Sigmoid colon (tissue), 4 donors: ENCODE data around the gene CLIC4.

Experiments
- EP300 ChIP-seq, 4 donors: sonication (generic); formaldehyde crosslinking; IDR thresholded peaks; one replicate each; pipeline ENCODE4 v1.6.1; 2017; ENCODE audit warnings: antibody characterized with exemption in 4 of 4
- POLR2AphosphoS5 ChIP-seq, 4 donors: sonication (generic); formaldehyde crosslinking; IDR thresholded peaks; one replicate each; pipeline ENCODE4 v1.6.1; 2017; ENCODE audit warnings: antibody characterized with exemption in 4 of 4
- TF ChIP-seq, protein P1 (sequence below), 4 experiments: fragments of 450-650 bp in 3 of 4; fragments of 200-600 bp in 1 of 4; IDR thresholded peaks; one replicate each; pipeline ENCODE4 v1.5.1; 2016 to 2019; ENCODE audit warnings: antibody characterized with exemption in 4 of 4, mild to moderate bottlenecking in 3 of 4, moderate library complexity in 2 of 4

DNA sequence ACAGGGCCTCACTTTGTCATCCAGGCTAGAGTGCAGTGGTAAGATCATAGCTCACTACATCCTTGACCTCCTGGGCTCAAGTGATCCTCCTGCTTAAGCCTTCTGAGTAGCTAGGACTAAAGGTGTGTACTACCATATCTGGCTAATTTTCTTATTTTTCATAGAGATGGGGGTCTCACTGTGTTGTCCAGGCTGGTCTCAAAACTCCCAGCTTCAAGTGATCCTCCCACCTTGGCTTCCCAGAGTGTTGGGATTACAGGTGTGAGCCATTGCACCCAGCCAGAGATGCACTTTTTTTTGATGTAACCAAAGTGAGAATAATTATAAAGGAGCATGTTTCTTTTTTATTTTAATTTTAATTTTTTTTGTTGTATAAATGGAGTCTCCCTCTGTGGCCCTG lies 28.4 kb downstream of the CLIC4 start:
- TF ChIP-seq, protein P1, sequence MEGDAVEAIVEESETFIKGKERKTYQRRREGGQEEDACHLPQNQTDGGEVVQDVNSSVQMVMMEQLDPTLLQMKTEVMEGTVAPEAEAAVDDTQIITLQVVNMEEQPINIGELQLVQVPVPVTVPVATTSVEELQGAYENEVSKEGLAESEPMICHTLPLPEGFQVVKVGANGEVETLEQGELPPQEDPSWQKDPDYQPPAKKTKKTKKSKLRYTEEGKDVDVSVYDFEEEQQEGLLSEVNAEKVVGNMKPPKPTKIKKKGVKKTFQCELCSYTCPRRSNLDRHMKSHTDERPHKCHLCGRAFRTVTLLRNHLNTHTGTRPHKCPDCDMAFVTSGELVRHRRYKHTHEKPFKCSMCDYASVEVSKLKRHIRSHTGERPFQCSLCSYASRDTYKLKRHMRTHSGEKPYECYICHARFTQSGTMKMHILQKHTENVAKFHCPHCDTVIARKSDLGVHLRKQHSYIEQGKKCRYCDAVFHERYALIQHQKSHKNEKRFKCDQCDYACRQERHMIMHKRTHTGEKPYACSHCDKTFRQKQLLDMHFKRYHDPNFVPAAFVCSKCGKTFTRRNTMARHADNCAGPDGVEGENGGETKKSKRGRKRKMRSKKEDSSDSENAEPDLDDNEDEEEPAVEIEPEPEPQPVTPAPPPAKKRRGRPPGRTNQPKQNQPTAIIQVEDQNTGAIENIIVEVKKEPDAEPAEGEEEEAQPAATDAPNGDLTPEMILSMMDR (IDR thresholded peaks at IDR 0.05) = no peak
- TF ChIP-seq EP300 (IDR thresholded peaks at IDR 0.05) = no peak
- TF ChIP-seq POLR2AphosphoS5 (IDR thresholded peaks at IDR 0.05) = no peak
